HCT116 (cell line): ENCODE data around the gene PLEKHG1.

ENCODE experiments used
- ATF3 ChIP-seq: IDR thresholded peaks from 2 replicates; pipeline ENCODE4 v1.6.1; 2012
- EZH2phosphoT487 ChIP-seq: fragments of 200-600 bp; IDR thresholded peaks from 2 replicates; pipeline ENCODE4 v1.6.1; 2018; ENCODE audit warnings: antibody characterized with exemption, borderline replicate concordance
- ZNF274 ChIP-seq: fragments of 200-500 bp; sonication (Bioruptor generic); IDR thresholded peaks from 2 replicates; pipeline ENCODE4 v1.6.1; 2014; ENCODE audit warnings: mild to moderate bottlenecking, low read depth, low read length, inconsistent platforms
- TF ChIP-seq, protein P1 (sequence below), 3 experiments: fragments of 200-600 bp in 1 of 3; sonication (generic) in 1 of 3; IDR thresholded peaks in 2 of 3; conservative IDR thresholded peaks in 1 of 3; 2 replicates each; pipeline ENCODE4 v1.5.1; 2012 to 2017; ENCODE audit warnings: low read depth in 2 of 3, low read length in 2 of 3, antibody characterized with exemption in 1 of 3, borderline replicate concordance in 1 of 3, control low read depth in 1 of 3, mild to moderate bottlenecking in 1 of 3, mixed read lengths in 1 of 3, mixed run types in 1 of 3, moderate library complexity in 1 of 3; ENCODE audit not compliant: insufficient read depth in 1 of 3

- TF ChIP-seq EZH2phosphoT487 (no peak), ZNF274 (no peak), ATF3 (no peak)
- TF ChIP-seq, protein P1, sequence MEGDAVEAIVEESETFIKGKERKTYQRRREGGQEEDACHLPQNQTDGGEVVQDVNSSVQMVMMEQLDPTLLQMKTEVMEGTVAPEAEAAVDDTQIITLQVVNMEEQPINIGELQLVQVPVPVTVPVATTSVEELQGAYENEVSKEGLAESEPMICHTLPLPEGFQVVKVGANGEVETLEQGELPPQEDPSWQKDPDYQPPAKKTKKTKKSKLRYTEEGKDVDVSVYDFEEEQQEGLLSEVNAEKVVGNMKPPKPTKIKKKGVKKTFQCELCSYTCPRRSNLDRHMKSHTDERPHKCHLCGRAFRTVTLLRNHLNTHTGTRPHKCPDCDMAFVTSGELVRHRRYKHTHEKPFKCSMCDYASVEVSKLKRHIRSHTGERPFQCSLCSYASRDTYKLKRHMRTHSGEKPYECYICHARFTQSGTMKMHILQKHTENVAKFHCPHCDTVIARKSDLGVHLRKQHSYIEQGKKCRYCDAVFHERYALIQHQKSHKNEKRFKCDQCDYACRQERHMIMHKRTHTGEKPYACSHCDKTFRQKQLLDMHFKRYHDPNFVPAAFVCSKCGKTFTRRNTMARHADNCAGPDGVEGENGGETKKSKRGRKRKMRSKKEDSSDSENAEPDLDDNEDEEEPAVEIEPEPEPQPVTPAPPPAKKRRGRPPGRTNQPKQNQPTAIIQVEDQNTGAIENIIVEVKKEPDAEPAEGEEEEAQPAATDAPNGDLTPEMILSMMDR (IDR thresholded peaks at IDR 0.05 in 2 of 3, conservative IDR thresholded peaks at IDR 0.05 in 1 of 3; ENCODE audit: borderline replicate concordance in 1 of 3, insufficient read depth in 1 of 3, low read depth in 2 of 3, low read length in 2 of 3), result no peak
Observed at GRCh38 chr6:150600010-150600300, 270 bp downstream of the PLEKHG1 start.
